ENCODE results near the gene NPAS3. TPM values are rescaled to one million over a fixed set of nuclear protein-coding genes. Genes with fewer than 3 reads are reported as not detected.

NPAS3 gene
- total RNA-seq, 1 donor: 0.86 TPM

- H3K4me3 ChIP-seq (ENCODE audit: low read depth, low read length): no peak overlapping the region
- no peak for DNase-seq (ENCODE audit: low read depth)
- no peak for TF ChIP-seq CTCF (IDR thresholded peaks at IDR 0.05; ENCODE audit: insufficient read depth, low read depth, low read length)
Observed at GRCh38 chr14:33794791-33795305, 856.2 kb downstream of the NPAS3 start.

GRCh38 chr14:33796356-33796755 lies 857.7 kb downstream of the NPAS3 start:
- TF ChIP-seq CTCF (IDR thresholded peaks at IDR 0.05; ENCODE audit: insufficient read depth, low read depth, low read length): no peak
- peak; percentile 14 for DNase-seq (ENCODE audit: low read depth)
- H3K4me3 ChIP-seq (ENCODE audit: low read depth, low read length): no peak overlapping the region

GRCh38 chr14:33799705-33800570 lies 861.3 kb downstream of the NPAS3 start:
- H3K4me3 ChIP-seq (ENCODE audit: low read depth, low read length): no peak overlapping the region
- no peak for DNase-seq (ENCODE audit: low read depth)
- no peak for TF ChIP-seq CTCF (IDR thresholded peaks at IDR 0.05; ENCODE audit: insufficient read depth, low read depth, low read length)

GRCh38 chr14:33800735-33801163 lies 862.1 kb downstream of the NPAS3 start:
- H3K4me3 ChIP-seq (ENCODE audit: low read depth, low read length): no peak overlapping the region
- no peak for TF ChIP-seq CTCF (IDR thresholded peaks at IDR 0.05; ENCODE audit: insufficient read depth, low read depth, low read length)
- no peak for DNase-seq (ENCODE audit: low read depth)

- TF ChIP-seq CTCF (IDR thresholded peaks at IDR 0.05; ENCODE audit: insufficient read depth, low read depth, low read length): no peak
- no peak for DNase-seq (ENCODE audit: low read depth)
- H3K4me3 ChIP-seq (ENCODE audit: low read depth, low read length): no peak overlapping the region
Observed at GRCh38 chr14:33802737-33803136, 864.1 kb downstream of the NPAS3 start.

GRCh38 chr14:33805593-33805992 lies 866.9 kb downstream of the NPAS3 start:
- no peak for DNase-seq (ENCODE audit: low read depth)
- TF ChIP-seq CTCF (IDR thresholded peaks at IDR 0.05; ENCODE audit: insufficient read depth, low read depth, low read length): no peak
- H3K4me3 ChIP-seq (ENCODE audit: low read depth, low read length): no peak overlapping the region

Data from fibroblast of villous mesenchyme (primary cell).